GM12878 (cell line): ENCODE data around the gene CNDP1. TPM values are rescaled to one million over a fixed set of nuclear protein-coding genes. Genes with fewer than 3 reads are reported as not detected.

ENCODE experiments used
- ATAC-seq: fragments of 200-7000 bp; cut with Tn5 transposase; 3 replicates; pipeline ENCODE4 v1.9.1; 2020; ENCODE audit warnings: mild to moderate bottlenecking, moderate library complexity
- BruUV-seq: library from RNA; stranded (reverse); fragments of 400-500 nt; replicated peaks from 2 replicates; lab custom pipeline; 2021; lab: Mats Ljungman, UMichigan
- CTCF ChIA-PET: fragments of 300-600 bp; sonication (Branson Sonifier 250); formaldehyde crosslinking; extraction: SDS; loops from one replicate; lab custom pipeline; 2021; ENCODE audit warnings: inconsistent platforms; lab: Yijun Ruan, JAX
- POLR2A ChIA-PET: fragments of 350-600 bp; formaldehyde crosslinking; extraction: SDS; loops from one replicate; lab custom pipeline; 2021; ENCODE audit warnings: inconsistent platforms; lab: Charles Lee
- RAD21 ChIA-PET: fragments of 300-600 bp; sonication (Branson Sonifier 250); formaldehyde crosslinking; loops from one replicate; lab custom pipeline; 2023; ENCODE audit warnings: antibody characterized with exemption; ENCODE audit not compliant: unreplicated experiment; lab: Charles Lee
- SMC1A ChIA-PET: fragments of 300-600 bp; sonication (Branson Sonifier 250); formaldehyde crosslinking; loops from one replicate; lab custom pipeline; 2023; ENCODE audit not compliant: unreplicated experiment, uncharacterized antibody; lab: Charles Lee
- DNase-seq: peaks from one replicate; pipeline ENCODE4 v3.0.0-alpha.2; 2011; ENCODE audit warnings: low read depth, low spot score
- FAIRE-seq: peaks from 3 replicates; lab custom pipeline; 2011; peaks lifted over from hg19 to GRCh38; lab: Jason Lieb, UNC
- H2AFZ ChIP-seq: 2 replicates; pipeline ENCODE4 v1.6.0; 2011; ENCODE audit warnings: low read depth, low read length, control low read depth; ENCODE audit not compliant: control insufficient read depth
- H3K27ac ChIP-seq: 2 replicates; pipeline ENCODE4 v1.5.1; 2011; ENCODE audit warnings: control low read depth; ENCODE audit not compliant: control insufficient read depth, insufficient read depth
- H3K27me3 ChIP-seq, 2 experiments: replicated peaks in 1 of 2; 2 replicates each; pipeline versions ENCODE4 v1.6.0 to v1.6.1; 2011; ENCODE audit warnings: low read length in 1 of 2; ENCODE audit not compliant: control insufficient read depth in 2 of 2, insufficient read depth in 2 of 2
- H3K36me3 ChIP-seq, 2 experiments: 2 replicates each; pipeline ENCODE4 v1.5.1; 2011; ENCODE audit warnings: low read length in 1 of 2; ENCODE audit not compliant: control insufficient read depth in 2 of 2, insufficient read depth in 2 of 2
- H3K4me1 ChIP-seq: 2 replicates; pipeline ENCODE4 v1.6.1; 2011; ENCODE audit warnings: mild to moderate bottlenecking, low read length, moderate library complexity, mixed read lengths; ENCODE audit not compliant: control insufficient read depth, insufficient read depth
- H3K4me2 ChIP-seq: 2 replicates; pipeline ENCODE4 v1.6.0; 2011; ENCODE audit warnings: control low read depth; ENCODE audit not compliant: control insufficient read depth, insufficient read depth
- H3K4me3 ChIP-seq: fragments of 200-600 bp; sonication (generic); 2 replicates; pipeline ENCODE4 v1.5.1; 2016
- H3K79me2 ChIP-seq: 2 replicates; pipeline ENCODE4 v1.6.0; 2011; ENCODE audit warnings: low read length; ENCODE audit not compliant: control insufficient read depth, insufficient read depth
- H3K9ac ChIP-seq: 2 replicates; pipeline ENCODE4 v1.8.0; 2011; ENCODE audit warnings: low read length, control low read depth, mixed read lengths; ENCODE audit not compliant: control insufficient read depth, insufficient read depth
- H3K9me3 ChIP-seq: replicated peaks from 3 replicates; pipeline ENCODE4 v1.5.1; 2011; ENCODE audit warnings: mild to moderate bottlenecking, low read length; ENCODE audit not compliant: control insufficient read depth, insufficient read depth
- H4K20me1 ChIP-seq: 2 replicates; pipeline ENCODE4 v1.6.0; 2011; ENCODE audit not compliant: control insufficient read depth, insufficient read depth
- BACH1 ChIP-seq: fragments of 450-650 bp; IDR thresholded peaks from 2 replicates; pipeline ENCODE4 v1.6.1; 2017; ENCODE audit warnings: mild to moderate bottlenecking, borderline replicate concordance
- BCL3 ChIP-seq: IDR thresholded peaks from 2 replicates; pipeline ENCODE4 v1.6.1; 2011; ENCODE audit warnings: borderline replicate concordance, low read depth, mild to moderate bottlenecking, moderate library complexity, low read length; ENCODE audit not compliant: insufficient read depth, poor library complexity, severe bottlenecking
- BMI1 ChIP-seq: fragments of 450-650 bp; IDR thresholded peaks from 2 replicates; pipeline ENCODE4 v1.6.1; 2016; ENCODE audit warnings: mild to moderate bottlenecking, moderate library complexity, borderline replicate concordance
- CEBPB ChIP-seq, 2 experiments: fragments of 150-350 bp in 1 of 2; IDR thresholded peaks; 2 replicates each; pipeline ENCODE4 v1.6.1; 2012 to 2014; ENCODE audit warnings: low read depth in 2 of 2, low read length in 2 of 2, borderline replicate concordance in 1 of 2, inconsistent platforms in 1 of 2
- FOS ChIP-seq: IDR thresholded peaks from 3 replicates; pipeline ENCODE4 v1.6.1; 2011; ENCODE audit warnings: borderline replicate concordance; ENCODE audit not compliant: insufficient read length; ENCODE audit errors: extremely low read depth
- FOXK2 ChIP-seq: fragments of 450-650 bp; IDR thresholded peaks from 2 replicates; pipeline ENCODE4 v1.6.1; 2017; ENCODE audit warnings: mild to moderate bottlenecking, moderate library complexity
- HDAC2 ChIP-seq: fragments of 200-600 bp; sonication (generic); IDR thresholded peaks from 2 replicates; pipeline ENCODE4 v1.6.1; 2017
- IKZF2 ChIP-seq, 2 experiments: fragments of 450-650 bp; IDR thresholded peaks; 2 replicates each; pipeline ENCODE4 v1.6.1; 2017; ENCODE audit warnings: mild to moderate bottlenecking in 2 of 2, moderate library complexity in 2 of 2
- JUND ChIP-seq: IDR thresholded peaks from 2 replicates; pipeline ENCODE4 v1.6.1; 2012; ENCODE audit warnings: low read depth, mild to moderate bottlenecking, low read length, improper control_type of control experiment, moderate library complexity
- KDM1A ChIP-seq: fragments of 200-600 bp; sonication (generic); IDR thresholded peaks from 2 replicates; pipeline ENCODE4 v1.6.1; 2016; ENCODE audit warnings: borderline replicate concordance
- NFYB ChIP-seq: IDR thresholded peaks from 2 replicates; pipeline ENCODE4 v1.6.1; 2011; ENCODE audit warnings: low read depth, mild to moderate bottlenecking, low read length, improper control_type of control experiment, moderate library complexity; ENCODE audit not compliant: insufficient read depth
- PAX5 ChIP-seq: IDR thresholded peaks from 2 replicates; pipeline ENCODE4 v1.6.1; 2011; ENCODE audit warnings: low read depth, low read length, borderline replicate concordance
- RCOR1 ChIP-seq: conservative IDR thresholded peaks from 2 replicates; pipeline ENCODE4 v1.6.1; 2012; ENCODE audit warnings: low read depth, low read length, improper control_type of control experiment
- RELA ChIP-seq: fragments of 450-650 bp; IDR thresholded peaks from 2 replicates; pipeline ENCODE4 v1.8.0; 2014; ENCODE audit warnings: borderline replicate concordance; ENCODE audit not compliant: partially characterized antibody
- STAT1 ChIP-seq: fragments of 450-650 bp; conservative IDR thresholded peaks from 2 replicates; pipeline ENCODE4 v1.6.1; 2014; ENCODE audit warnings: antibody characterized with exemption, mild to moderate bottlenecking
- ZBED1 ChIP-seq: IDR thresholded peaks from 2 replicates; pipeline ENCODE4 v1.6.1; 2016; ENCODE audit warnings: borderline replicate concordance
- WGBS: methylation state at CpG from one replicate; pipeline ENCODE4 v1.1.6; 2016; ENCODE audit warnings: low lambda C conversion rate; ENCODE audit not compliant: insufficient replicate concordance, insufficient coverage; ENCODE audit errors: missing lambda C conversion rate; 5-methylcytosine and 5-hydroxymethylcytosine counted together
- in situ Hi-C: fragments of 300-500 bp; cut with MboI; formaldehyde crosslinking; loops from 9 replicates; pipeline ENCODE4 v1.14.3; 2018; ENCODE audit warnings: mixed read lengths
- intact Hi-C: fragments of 100-400 bp; cut with micrococcal nuclease; formaldehyde crosslinking; loops from one replicate; pipeline ENCODE4 v1.14.2; 2022; ENCODE audit not compliant: unreplicated experiment
- polyA plus RNA-seq, 11 experiments: library from polyadenylated mRNA; depleted of rRNA in 4 of 11; unstranded in 6 of 11; stranded (reverse) in 5 of 11; fragments of >200 nt; fragmentation: Nextera tagmentation in 4 of 11; fragmentation: Illumina TruSeq in 1 of 11; extraction: Ambion mirVana in 4 of 11; extraction: Trizol in 1 of 11; gene quantifications; 1 replicate in 1 of 11; 2 replicates in 10 of 11; pipeline versions ENCODE4 v1.2.1 to v1.2.3, GENCODE V29; 2011 to 2016; ENCODE audit warnings: inconsistent platforms in 2 of 11, missing spikeins in 2 of 11, low read depth in 1 of 11
- total RNA-seq, 4 experiments: library from RNA; depleted of rRNA in 3 of 4; stranded (reverse); fragments of >200 nt in 3 of 4; fragmentation: Illumina TruSeq in 1 of 4; extraction: Trizol in 1 of 4; gene quantifications; 2 replicates each; pipeline versions ENCODE4 v1.2.1 to v1.2.3, GENCODE V29; 2013 to 2021

CNDP1 gene
- total and polyA plus RNA-seq, 10 of the 15 experiments (the other 5 are each of a cell fraction or from before 2014, with no cell fraction given): 0.04 to 0.05 TPM; not detected in 8

- Histone ChIP-seq H3K4me2 (no peak overlapping the region), H4K20me1 (no peaks in the 10 kb centered on the region), H3K79me2 (no peaks in the 10 kb centered on the region), H3K9me3 (no peaks in the 10 kb centered on the region; the same call in 2 of the 3 replicates), H3K9ac (no peak overlapping the region), H3K27ac (no peak overlapping the region), H2AFZ (no peak overlapping the region), H3K36me3 (no peaks in the 10 kb centered on the region), H3K27me3 (no peaks in the 10 kb centered on the region), H3K4me1 (no peaks in the 10 kb centered on the region), H3K4me3 (no peak overlapping the region)
- CTCF ChIA-PET: interaction anchor here (0.6 kb wide), 1 partner anchor 1942 kb away, joined by 3 read pairs; no protein-coding TSS in a partner anchor
- ATAC-seq (no peak), DNase-seq (no peak), FAIRE-seq (no peak)
- BruUV-seq: no TSS peak
- SMC1A ChIA-PET: no interaction called here
- TF ChIP-seq ZBED1 (no peak), STAT1 (no peak), FOXK2 (no peak), KDM1A (no peak), RELA (no peak), BMI1 (no peak), BCL3 (no peak), HDAC2 (no peak), IKZF2 (IDR thresholded peaks at IDR 0.05) (no peak), CEBPB (IDR thresholded peaks at IDR 0.05; ENCODE audit: borderline replicate concordance in 1 of 2, low read depth in 2 of 2, low read length in 2 of 2) (no peak), RCOR1 (no peak), BACH1 (no peak), FOS (no peak), PAX5 (no peak), NFYB (no peak), JUND (no peak)
- RAD21 ChIA-PET: no interaction called here
- 27% methylated on average over 4 of the region's 4 CpGs for WGBS
- POLR2A ChIA-PET: no interaction called here
- intact Hi-C loops: no loop called here
- in situ Hi-C loops: no loop called here
Observed at GRCh38 chr18:74570266-74570665, 36.0 kb downstream of the CNDP1 start.
